Amygdala (tissue), 56 donors: ENCODE results near the gene HES2.
"Not testable (repeated sequence)": the region's sequence is repeated elsewhere in the genome, so short reads cannot be mapped to it uniquely, and the experiment has no call there.

ENCODE experiments used
- DNase-seq, 56 donors: peaks; one replicate each; lab custom pipeline; 2025; lab: John Stamatoyannopoulos, UW

The HES2 gene, protein sequence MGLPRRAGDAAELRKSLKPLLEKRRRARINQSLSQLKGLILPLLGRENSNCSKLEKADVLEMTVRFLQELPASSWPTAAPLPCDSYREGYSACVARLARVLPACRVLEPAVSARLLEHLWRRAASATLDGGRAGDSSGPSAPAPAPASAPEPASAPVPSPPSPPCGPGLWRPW

GRCh38 chr1:6419804-6420453 lies at the start of gene HES2:
Gene HES2, minus strand, starts transcription at chr1:6419919. Its CDS starts 99 bp downstream, at chr1:6419820.
- peak in 1 of 56 donors; percentile 4 for DNase-seq

DNA sequence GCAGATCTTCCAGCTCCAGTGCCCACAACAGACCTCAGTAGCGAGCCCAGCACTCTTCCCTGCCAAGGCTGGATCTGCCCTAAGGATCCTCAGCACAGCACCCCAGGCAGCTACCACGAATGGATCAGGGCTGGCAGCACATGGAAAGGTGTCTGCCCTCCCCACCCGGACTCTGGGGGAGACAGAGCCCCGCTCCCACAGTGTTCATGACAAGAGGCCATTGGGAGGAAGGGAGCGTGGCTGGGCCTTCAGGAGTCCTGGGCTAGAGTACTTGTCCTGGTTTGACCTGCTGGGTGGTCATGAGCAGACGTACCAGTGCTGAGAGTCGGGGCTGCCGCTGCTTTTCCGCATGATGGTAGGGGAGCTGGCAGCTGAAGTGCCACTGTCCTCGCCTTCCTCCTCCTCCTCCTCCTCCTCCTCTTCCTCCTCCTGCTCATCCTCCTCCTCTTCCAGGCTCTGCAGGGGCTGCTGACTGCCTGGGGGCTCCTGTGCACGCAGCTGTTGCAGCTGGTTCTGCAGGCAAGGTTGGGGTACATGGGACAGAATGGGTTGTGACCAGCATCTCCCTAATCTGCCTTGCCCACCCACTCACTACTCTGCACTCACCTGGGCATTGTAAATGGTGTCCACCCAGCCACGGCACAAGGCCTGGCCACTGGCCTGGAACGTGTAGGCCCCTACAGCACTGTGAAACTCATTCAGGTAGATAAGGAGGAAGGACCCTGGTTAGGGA lies 49.2 kb upstream of the HES2 start:
- DNase-seq = no peak

DNA sequence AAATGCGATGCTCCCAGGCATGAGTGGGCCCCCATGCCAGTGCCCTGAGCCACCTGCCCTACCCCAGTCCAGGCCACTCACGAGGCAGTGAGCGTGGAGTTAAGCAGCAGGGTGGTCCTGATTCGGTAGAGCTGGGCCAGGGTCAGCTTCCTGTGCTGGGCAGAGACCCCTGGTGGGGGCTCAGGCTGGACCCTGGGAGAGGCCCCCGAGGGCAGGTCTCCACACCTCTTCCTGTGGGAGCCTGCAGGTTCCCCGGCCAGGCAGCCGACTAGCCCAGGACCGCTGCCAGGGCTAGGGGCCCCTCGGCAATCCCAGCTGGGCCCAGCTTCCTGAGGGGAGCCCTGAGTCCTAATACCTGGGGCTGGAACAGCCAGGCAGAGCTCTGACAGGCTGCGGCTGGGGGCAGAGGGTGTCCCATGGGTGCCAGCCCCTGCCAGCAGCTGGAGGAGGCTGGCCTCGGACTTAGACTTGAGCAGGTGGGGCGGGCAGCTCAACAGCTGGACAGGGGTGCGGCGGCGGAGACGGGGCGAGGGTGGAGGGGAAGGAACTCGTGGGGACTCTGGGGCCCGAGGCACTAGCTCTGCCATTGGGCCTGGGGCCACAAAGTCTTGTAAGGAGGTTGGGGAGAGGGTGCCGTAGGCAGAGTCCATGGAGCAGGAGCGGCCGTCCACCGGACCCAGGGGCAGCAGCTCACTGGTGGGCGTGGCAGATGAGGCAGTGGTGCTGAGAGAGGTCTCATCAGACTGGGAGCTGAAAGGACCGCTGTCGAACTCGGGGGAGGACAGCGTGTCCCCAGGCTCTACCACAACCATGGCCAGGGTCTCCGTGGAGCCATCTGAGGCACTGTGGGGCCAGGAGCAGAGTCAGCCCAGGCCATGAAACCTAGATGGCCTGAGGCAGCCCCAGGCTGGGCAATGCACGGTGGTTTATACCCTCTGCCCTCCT lies 48.3 kb upstream of the HES2 start:
- DNase-seq = no peak

GRCh38 chr1:6467224-6467623 lies 47.5 kb upstream of the HES2 start:
- no peak for DNase-seq

- no peak for DNase-seq
Observed at GRCh38 chr1:6466751-6467150, 47.0 kb upstream of the HES2 start.

DNA sequence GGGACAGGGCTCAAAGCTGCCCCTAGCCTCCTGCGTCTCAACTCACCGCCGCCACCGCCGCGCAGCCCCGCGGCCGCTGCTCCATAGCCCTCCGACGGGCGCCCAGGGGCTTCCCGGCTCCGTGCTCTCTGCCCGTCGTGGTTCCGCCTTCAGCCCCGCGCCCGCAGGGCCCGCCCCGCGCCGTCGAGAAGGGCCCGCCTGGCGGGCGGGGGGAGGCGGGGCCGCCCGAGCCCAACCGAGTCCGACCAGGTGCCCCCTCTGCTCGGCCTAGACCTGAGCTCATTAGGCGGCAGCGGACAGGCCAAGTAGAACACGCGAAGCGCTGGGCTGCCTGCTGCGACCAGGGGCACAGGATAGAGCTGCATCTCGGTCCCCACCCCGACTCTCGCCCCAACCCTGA lies 46.3 kb upstream of the HES2 start, which contains the start of gene TNFRSF25:
Gene TNFRSF25, minus strand, starts transcription at position 151 of the 400 bp plus-strand sequence. Its CDS starts 66 bp downstream, at position 85.
- DNase-seq = no peak

DNA sequence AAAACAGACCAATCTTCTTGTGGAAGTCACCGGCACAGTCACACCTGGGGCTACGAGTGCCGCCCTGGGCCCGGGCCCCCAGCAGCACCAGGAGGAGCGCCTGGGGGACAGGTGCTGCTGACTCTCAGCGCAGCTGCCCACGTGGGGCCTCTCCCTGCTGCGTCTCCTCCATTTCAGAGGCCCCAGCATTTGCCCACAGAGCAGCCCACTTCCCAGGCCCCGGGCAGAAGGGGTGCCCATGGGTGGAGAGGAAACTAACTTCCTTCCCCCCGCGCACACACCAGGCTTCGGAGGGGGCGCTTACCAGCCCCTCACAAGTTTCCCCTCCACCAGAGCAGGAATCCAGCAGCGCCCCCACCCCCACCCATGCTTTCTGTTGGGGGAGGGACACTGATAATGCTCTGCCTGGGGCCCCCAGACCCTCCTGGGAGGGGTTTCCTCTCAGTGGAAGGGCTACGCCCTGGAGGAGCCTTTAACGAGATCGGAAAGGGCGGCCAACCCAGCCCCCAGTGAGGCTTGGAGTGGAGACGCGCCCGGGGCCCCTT lies 45.8 kb upstream of the HES2 start:
- no peak for DNase-seq

- no peak for DNase-seq
Observed at GRCh38 chr1:6464915-6465314, 45.2 kb upstream of the HES2 start.

DNA sequence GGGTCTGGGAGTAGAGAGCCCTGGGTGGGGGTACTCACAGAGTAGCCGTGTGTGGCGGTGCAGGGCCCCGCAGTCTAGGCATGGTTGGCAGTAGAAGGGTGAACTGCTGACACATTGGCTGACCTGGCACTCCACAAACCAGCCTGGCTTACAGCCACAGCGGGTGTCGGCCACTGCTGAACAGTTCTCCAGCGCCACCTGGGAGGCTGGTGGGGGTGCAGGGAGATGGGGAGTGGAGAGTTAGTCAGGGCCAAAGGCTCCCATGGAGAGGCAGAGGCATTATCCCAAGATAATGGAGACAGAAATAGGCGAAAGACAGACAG lies 44.8 kb upstream of the HES2 start:
- DNase-seq = peak in 16 of 56 donors; percentile 4 to 41 (median 20)

DNA sequence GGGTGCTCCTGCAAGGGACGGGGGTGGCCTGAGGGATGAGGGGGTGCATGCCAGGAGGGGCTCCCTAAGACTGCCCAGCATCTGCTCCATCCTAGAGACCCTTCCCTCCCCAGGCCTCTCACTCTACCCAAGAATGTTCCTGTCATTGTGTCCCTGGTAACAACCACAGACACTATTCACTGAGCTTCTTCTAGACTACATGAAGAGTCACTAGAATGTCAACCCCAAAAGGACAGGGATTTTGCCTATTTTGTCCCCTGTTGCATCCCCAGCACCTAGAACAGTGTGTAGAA lies 43.3 kb upstream of the HES2 start:
- DNase-seq = no peak

DNA sequence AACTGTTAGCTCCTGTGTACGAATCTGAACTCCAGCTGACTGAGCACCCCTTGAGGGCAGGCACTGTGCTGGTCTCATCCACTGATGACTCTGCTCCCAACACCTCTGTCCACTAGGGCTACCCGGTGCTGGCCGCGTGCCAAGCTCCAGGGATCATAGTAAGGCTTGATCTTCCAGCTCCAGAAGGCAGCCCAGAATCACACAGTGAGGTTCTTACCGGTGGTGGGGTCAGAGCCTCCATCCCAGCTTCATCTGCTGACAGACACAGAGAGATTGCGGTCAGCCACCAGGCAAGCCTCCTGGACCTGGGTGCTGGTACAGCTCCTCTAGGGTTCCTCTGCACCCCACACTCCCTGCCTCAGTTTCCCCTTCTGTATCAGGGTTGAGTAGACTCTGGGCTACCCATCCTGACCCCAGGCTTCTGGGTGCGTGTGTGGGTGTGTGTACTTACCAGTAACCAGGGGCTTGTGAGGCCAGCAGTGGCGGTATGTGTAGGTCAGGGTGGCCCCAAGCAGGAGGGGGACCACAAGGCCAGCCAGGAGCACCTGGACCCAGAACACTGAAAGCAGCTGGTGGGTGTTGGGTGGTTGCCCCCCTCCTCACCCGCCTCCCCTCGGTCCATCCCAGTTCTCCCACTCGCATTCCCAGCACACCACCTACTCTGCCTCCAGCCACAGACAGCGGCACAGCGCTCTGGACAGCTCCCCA lies 42.8 kb upstream of the HES2 start:
- DNase-seq = no peak

DNA sequence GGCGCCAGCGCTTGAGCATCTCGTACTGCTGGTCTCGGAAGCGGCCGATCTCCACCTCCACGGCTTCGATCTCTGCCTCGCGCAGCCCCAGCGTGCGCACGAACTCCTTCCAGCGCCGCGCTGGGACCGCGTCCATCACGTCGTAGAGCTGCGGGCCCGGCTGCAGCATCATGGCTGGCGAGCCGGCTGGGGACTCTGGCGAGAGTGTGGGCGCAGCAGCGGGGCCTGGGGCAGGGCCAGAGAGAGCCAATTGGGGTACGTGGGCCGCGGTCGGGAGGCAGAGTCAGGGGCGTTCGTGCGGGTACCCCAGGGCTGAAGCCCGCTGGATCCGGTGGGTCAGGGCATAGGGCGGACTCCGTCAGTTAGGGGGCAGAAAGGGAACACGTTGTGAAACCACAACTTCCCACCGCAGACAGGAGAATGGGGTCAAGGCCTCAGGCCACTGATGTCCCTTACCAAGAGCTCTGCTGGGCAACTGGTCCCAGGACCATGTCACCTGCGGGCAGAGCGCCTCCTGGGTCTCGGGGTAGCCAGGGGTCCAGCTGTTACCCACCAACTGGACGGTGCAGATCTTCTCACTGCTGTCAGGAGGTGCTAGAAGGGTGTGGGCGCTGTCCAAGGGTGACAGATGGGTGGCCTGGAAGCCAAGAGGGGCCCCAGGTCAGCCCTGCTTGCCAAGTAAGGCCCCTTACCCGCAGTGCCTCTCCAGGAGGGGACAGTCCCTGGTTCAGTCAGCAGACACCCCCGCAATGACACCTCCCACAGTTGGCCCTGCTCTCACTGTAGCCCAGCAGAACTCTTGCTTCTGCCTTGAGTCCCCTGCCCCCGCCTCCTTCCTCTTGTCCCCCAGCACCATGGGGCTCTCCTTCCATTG lies 42.1 kb upstream of the HES2 start:
- no peak for DNase-seq

DNA sequence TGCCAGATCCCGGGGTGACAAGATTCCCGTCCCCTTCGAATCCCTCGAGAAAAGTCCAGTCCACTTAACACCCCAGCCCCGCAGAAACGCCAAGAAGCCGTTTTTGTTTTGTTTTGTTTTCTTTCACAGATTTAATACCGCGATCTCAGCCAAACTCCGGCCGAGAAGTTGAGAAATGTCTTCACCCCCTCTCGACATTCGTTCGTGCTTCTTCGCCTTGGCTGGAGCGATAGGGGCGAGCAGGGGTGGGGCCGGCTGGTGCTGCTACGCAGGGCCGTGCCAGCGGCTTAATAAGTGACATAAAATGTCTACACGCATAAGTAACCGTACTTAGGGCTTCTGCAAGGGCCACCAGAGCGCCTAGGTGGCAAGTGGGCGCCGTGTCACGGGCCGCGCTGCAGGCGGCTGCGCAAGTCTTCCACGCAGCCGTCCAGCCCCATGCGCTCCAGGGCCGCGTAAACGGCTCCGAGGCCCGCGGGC lies 41.4 kb upstream of the HES2 start:
- DNase-seq = no peak

GRCh38 chr1:6460301-6461050 lies 40.8 kb upstream of the HES2 start:
- DNase-seq = no peak

GRCh38 chr1:6459850-6460265 lies 40.1 kb upstream of the HES2 start:
- DNase-seq = no peak

GRCh38 chr1:6456800-6457466 lies 37.2 kb upstream of the HES2 start:
- DNase-seq = no peak

- not testable (repeated sequence) for DNase-seq
Observed at GRCh38 chr1:6455752-6456520, 36.2 kb upstream of the HES2 start.
